K562 (cell line): ENCODE results near the gene DDX11.
"Not testable (repeated sequence)": the region's sequence is repeated elsewhere in the genome, so short reads cannot be mapped to it uniquely, and the experiment has no call there.

ENCODE experiments used
- ELK1 ChIP-seq: sonication (generic); formaldehyde crosslinking; IDR thresholded peaks from 2 replicates; pipeline ENCODE4 v1.8.1; 2022; ENCODE audit warnings: missing genetic modification reagents
- EZH2 ChIP-seq: IDR thresholded peaks from 2 replicates; pipeline ENCODE4 v1.6.1; 2012; ENCODE audit warnings: low read depth, mild to moderate bottlenecking, inconsistent platforms, low read length, borderline replicate concordance
- JUN ChIP-seq, 2 experiments: sonication (generic) in 1 of 2; formaldehyde crosslinking in 1 of 2; IDR thresholded peaks; 2 replicates each; pipeline versions ENCODE4 v1.6.1 to v1.8.0; 2012 to 2022; ENCODE audit warnings: borderline replicate concordance in 2 of 2, mild to moderate bottlenecking in 2 of 2, improper control_type of control experiment in 1 of 2, low read depth in 1 of 2, low read length in 1 of 2, missing genetic modification reagents in 1 of 2
- POLR2AphosphoS5 ChIP-seq: IDR thresholded peaks from 2 replicates; pipeline ENCODE4 v1.6.1; 2011; ENCODE audit warnings: mild to moderate bottlenecking, low read depth, low read length, moderate library complexity; ENCODE audit not compliant: control insufficient read depth, insufficient read depth

DNA sequence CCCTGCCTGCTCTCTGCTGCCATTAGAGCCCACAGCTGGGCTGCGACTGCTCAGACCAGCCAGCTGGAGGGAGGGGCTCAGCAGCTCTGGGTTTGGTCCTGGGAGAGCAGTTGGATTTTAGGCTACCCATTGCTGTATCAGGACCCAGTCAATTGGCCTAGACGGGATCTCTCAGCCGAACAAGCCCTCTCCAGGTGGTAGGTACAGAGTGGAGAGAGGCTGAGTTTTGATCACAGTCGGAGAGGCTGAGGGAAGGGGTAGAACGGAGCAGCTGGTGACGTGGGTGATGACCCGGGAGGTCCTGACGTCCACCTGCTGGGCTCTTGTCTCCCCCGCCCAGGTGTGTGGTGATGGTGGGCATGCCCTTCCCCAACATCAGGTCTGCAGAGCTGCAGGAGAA, 28.9 kb downstream of the DDX11 start:
- TF ChIP-seq JUN (IDR thresholded peaks at IDR 0.05; ENCODE audit: borderline replicate concordance, low read depth, low read length); JUN (CRISPR knock-in tag; IDR thresholded peaks at IDR 0.05; ENCODE audit: borderline replicate concordance); POLR2AphosphoS5; ELK1; EZH2: not testable (repeated sequence)
